Right cardiac atrium (tissue), 5 donors: ENCODE data around the gene FAM83E. TPM values are rescaled to one million over a fixed set of nuclear protein-coding genes. Genes with fewer than 3 reads are reported as not detected.
"Not testable (repeated sequence)": the region's sequence is repeated elsewhere in the genome, so short reads cannot be mapped to it uniquely, and the experiment has no call there.

Experiments
- ATAC-seq, 2 donors: fragments of 200-7000 bp; cut with Tn5 transposase; one replicate each; pipeline versions ENCODE4 v1.8.0 to v1.9.1; 2020; ENCODE audit warnings: moderate library complexity in 2 of 2, mild to moderate bottlenecking in 1 of 2
- DNase-seq, 3 donors: peaks; one replicate each; pipeline ENCODE4 v3.0.0-alpha.2; 2020
- H3K27ac ChIP-seq: one replicate; pipeline ENCODE4 v1.5.1; 2013; ENCODE audit warnings: mild to moderate bottlenecking, low read length, control low read depth, moderate library complexity
- H3K27me3 ChIP-seq: one replicate; pipeline ENCODE4 v1.6.1; 2013; ENCODE audit not compliant: control insufficient read depth, insufficient read depth
- H3K4me1 ChIP-seq: one replicate; pipeline ENCODE4 v1.6.1; 2013; ENCODE audit warnings: low read length; ENCODE audit not compliant: control insufficient read depth, insufficient read depth
- H3K4me3 ChIP-seq: one replicate; pipeline ENCODE4 v1.5.1; 2013; ENCODE audit warnings: low read length, control low read depth
- H3K9me3 ChIP-seq: one replicate; pipeline ENCODE4 v1.6.1; 2013; ENCODE audit warnings: low read length; ENCODE audit not compliant: control insufficient read depth
- WGBS: extraction: QIAGEN DNeasy Blood & Tissue Kit; methylation state at CpG from one replicate; pipeline ENCODE4 v1.1.7; 2013; 5-methylcytosine and 5-hydroxymethylcytosine counted together
- intact Hi-C, 4 donors: fragments of 100-400 bp; cut with DNase I; formaldehyde crosslinking; loops; one replicate each; pipeline versions ENCODE4 v1.11.0 to v1.14.0; 2022 to 2023
- polyA plus RNA-seq: library from polyadenylated mRNA; stranded (reverse); fragments of 200-250 nt; gene quantifications from one replicate; pipeline ENCODE4 v1.2.3, GENCODE V29; 2013
- total RNA-seq, 4 donors: library from RNA; stranded (reverse); fragmentation: NEBNext Ultra II Directional; extraction: Animal tissue kit (Norgen Biotek cat#: 25700); gene quantifications; one replicate each; pipeline ENCODE4 v1.2.1, GENCODE V29; 2021
- donor health status: healthy with polysubstance abuse.
- donor health status: DM: no; HTN: yes; CAD: no.
- donor health status: DM: no; HTN: no; CAD: no.
- donor health status: DM: no; HTN: yes; CAD: no; lungs with severe emphysema.
- donor health status: DM: yes; HTN: yes; CAD: no.

The FAM83E gene
- total and polyA plus RNA-seq, 5 donors, result 0.20 to 0.33 TPM; not detected in 3

DNA sequence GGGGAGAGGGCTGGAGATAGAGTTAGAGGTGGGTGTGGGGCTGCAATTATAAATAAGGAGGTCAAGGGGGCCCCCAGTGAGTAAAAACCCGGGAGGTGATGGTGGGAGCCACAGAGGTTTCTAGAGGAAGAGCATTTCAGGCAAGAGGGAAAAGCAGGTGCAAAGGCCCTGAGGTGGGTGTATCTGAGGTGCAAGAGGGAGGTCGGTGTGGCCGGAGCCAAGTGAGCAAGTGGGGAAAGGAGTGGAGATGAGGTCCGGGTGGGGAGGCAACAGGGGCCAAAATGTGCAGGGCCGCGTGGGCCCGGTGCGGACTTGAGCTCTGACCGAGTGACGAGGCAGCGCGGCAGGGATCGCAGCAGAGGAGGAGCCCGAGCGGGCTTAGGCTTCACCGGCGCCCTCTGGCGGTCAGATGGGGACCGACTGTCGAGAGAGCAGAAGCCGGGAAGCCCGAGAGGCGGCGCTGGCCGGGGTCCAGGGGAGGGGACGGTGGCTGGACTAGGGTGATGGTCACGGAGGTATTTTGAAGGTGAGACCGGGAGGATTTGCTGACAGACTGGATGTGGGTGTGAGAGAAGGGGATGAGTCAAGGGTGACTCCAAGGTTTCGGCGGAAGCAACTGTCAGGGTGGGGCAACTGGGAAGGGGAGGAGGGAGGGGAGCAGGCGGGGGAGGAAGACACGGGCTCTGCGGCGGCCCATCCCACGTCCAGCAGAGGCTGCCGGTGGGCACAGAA is 26.0 kb downstream of the FAM83E start:
- Histone ChIP-seq H3K4me1 (no peaks in the 10 kb centered on the region), H3K4me3 (peak overlapping the region; percentile 23), H3K27ac (no peak overlapping the region), H3K9me3 (no peaks in the 10 kb centered on the region), H3K27me3 (no peaks in the 10 kb centered on the region)
- WGBS, result 5% methylated on average over 36 of the region's 36 CpGs
- intact Hi-C loops, result loop anchor here in 3 of 4 donors (5.0 to 10.0 kb wide), 4 partner anchors 87 to 274 kb away; no protein-coding TSS in a partner anchor
- DNase-seq (peak; percentile 94 to 98 (median 98)), ATAC-seq (peak; percentile 88 to 89)

GRCh38 chr19:48587387-48587786 is 27.5 kb downstream of the FAM83E start:
- DNase-seq (no peak), ATAC-seq (no peak)
- H3K4me1 ChIP-seq, result no peaks in the 10 kb centered on the region
- H3K9me3 ChIP-seq, result no peaks in the 10 kb centered on the region
- intact Hi-C loops, result loop anchor here in 3 of 4 donors (5.0 to 10.0 kb wide), 4 partner anchors 85 to 273 kb away; no protein-coding TSS in a partner anchor
- 94% methylated on average over 3 of the region's 3 CpGs for WGBS
- no peak overlapping the region for H3K4me3 ChIP-seq
- no peak overlapping the region for H3K27ac ChIP-seq
- H3K27me3 ChIP-seq, result no peaks in the 10 kb centered on the region

DNA sequence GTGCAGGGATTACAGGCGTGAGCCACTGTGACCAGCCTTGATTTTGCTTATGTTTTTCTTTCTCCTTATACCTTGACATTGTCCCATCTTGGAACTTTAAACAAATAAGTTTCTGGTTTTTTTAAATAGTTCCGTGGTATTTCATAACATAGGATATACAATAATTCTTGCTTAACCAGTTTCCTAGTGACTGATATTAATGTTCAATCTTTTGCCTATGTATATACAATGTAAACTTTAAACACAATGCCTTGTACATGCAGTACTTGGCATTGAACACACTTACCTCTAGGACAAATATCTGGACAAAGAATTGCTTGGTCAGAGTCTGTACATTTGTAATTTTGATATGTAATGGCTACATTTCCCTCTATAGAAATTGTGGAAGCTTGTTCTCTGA is 32.7 kb downstream of the FAM83E start:
- Histone ChIP-seq H3K4me3 (no peak overlapping the region), H3K4me1 (no peaks in the 10 kb centered on the region), H3K27ac (no peak overlapping the region), H3K9me3 (no peaks in the 10 kb centered on the region), H3K27me3 (no peaks in the 10 kb centered on the region)
- ATAC-seq, result no peak
- DNase-seq, result no peak
- intact Hi-C loops, result loop anchor here in 3 of 4 donors (5.0 to 10.0 kb wide), 3 partner anchors 75 to 267 kb away; no protein-coding TSS in a partner anchor
- 82% methylated on average over 2 of the region's 2 CpGs for WGBS

GRCh38 chr19:48578891-48579290 is 36.0 kb downstream of the FAM83E start:
- H3K4me3 ChIP-seq, result no peak overlapping the region
- ATAC-seq (no peak), DNase-seq (no peak)
- H3K27ac ChIP-seq, result no peak overlapping the region
- H3K9me3 ChIP-seq, result no peaks in the 10 kb centered on the region
- no peaks in the 10 kb centered on the region for H3K27me3 ChIP-seq
- no peaks in the 10 kb centered on the region for H3K4me1 ChIP-seq
- intact Hi-C loops, result no loop called here
- 33% methylated on average over 3 of the region's 3 CpGs for WGBS

DNA sequence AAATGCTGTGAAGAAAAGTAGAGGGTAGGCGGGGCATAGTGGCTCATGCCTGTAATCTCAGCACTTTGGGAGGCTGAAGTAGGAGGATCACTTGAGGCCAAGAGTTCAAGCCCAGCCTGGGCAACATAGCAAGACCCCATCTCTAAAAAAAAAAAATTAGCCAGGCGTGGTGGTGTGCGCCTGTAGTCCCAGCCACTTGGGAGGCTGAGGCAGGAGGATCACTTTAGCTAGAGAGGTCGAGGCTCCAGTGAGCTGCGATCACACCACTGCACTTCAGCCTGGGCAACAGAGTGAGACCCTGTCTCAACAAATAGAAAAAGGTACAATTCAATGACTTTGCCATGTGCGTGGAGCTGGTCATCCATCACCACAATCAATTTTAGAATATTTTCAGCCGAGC is 37.0 kb downstream of the FAM83E start:
- DNase-seq, H3K27me3 ChIP-seq, H3K4me1 ChIP-seq, intact Hi-C loops, H3K4me3 ChIP-seq, H3K27ac ChIP-seq, ATAC-seq, H3K9me3 ChIP-seq: not testable (repeated sequence)
- WGBS, result 94% methylated on average over 7 of the region's 7 CpGs

DNA sequence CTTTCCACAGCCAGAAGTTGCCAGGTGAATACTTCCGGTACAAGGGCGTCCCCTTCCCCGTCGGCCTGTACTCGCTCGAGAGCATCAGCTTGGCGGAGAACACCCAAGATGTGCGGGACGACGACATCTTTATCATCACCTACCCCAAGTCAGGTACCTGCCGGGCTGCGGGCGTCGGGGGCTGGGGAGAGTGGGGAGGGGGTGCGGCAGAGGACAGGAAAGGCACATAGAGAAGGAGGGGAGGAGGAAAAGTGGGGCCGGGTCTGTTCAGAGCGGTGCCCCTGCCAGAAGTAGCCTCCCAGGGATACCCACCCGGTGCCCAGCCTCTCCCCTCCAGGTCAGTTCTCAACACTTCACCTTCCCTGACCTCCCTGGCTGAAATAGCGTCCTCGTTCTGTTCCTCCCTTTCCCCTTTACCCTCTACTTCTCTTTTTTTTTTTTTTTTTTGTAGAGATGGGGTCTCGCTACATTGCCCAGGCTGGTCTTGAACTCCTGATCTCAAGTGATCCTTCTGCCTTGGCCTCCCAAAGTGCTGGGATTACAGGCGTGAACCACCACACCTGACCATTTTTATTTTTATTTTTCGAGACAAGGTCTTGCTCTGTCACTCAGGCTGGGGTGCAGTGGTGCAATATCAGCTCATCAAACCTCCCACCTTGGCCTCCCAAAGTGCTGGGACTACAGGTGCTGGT is 38.8 kb downstream of the FAM83E start:
- Histone ChIP-seq H3K9me3 (no peaks in the 10 kb centered on the region), H3K4me1 (no peaks in the 10 kb centered on the region), H3K4me3 (no peak overlapping the region), H3K27ac (no peak overlapping the region), H3K27me3 (no peaks in the 10 kb centered on the region)
- WGBS, result 76% methylated on average over 23 of the region's 23 CpGs
- no peak for ATAC-seq
- intact Hi-C loops, result no loop called here
- DNase-seq, result no peak

DNA sequence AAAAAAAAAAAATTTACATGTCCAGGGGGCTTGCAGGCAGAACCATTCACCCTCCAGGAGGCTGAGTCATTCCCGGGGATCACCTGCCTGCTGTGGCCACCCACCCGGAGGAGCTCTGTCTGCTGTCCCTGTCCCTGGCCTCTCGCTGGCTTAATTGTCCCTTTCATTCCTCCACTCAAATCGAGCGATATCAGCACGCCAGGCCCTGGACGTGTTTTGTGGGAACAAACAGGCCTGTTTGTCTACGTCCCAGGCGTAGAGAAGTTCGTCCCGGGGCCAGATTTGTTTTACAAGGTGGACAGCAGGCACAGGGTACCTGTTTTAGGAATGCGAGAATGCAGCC is 41.7 kb downstream of the FAM83E start:
- WGBS, result 76% methylated on average over 12 of the region's 12 CpGs
- H3K4me3 ChIP-seq, result no peak overlapping the region
- no peaks in the 10 kb centered on the region for H3K9me3 ChIP-seq
- ATAC-seq, result no peak
- no peaks in the 10 kb centered on the region for H3K27me3 ChIP-seq
- H3K4me1 ChIP-seq, result no peaks in the 10 kb centered on the region
- H3K27ac ChIP-seq, result no peak overlapping the region
- intact Hi-C loops, result no loop called here
- no peak for DNase-seq

GRCh38 chr19:48571378-48572162 is 43.3 kb downstream of the FAM83E start:
- H3K4me3 ChIP-seq, result no peak overlapping the region
- H3K4me1 ChIP-seq, result no peaks in the 10 kb centered on the region
- ATAC-seq (no peak), DNase-seq (no peak)
- 74% methylated on average over 5 of the region's 5 CpGs for WGBS
- no peak overlapping the region for H3K27ac ChIP-seq
- no peaks in the 10 kb centered on the region for H3K27me3 ChIP-seq
- intact Hi-C loops, result no loop called here
- no peaks in the 10 kb centered on the region for H3K9me3 ChIP-seq

DNA sequence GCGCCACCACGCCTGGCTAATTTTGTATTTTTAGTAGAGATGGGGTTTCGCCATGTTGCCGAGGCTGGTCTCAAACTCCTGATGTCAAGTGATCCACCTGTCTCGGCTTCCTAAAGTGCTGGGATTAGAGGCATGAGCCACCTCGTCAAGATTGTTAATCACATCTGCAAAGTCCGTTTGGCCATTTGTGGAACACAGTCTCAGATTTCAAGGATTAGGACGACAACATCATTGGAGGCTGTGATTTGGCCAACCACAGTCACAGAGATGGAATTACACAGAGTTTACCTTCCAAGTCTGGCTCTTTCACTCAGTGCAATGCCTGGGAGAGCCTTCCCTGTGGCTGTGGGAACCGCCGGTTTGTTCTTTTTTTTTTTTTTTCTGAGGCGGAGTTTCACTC is 45.1 kb downstream of the FAM83E start:
- WGBS, result 60% methylated on average over 11 of the region's 11 CpGs
- Histone ChIP-seq H3K4me1 (no peaks in the 10 kb centered on the region), H3K4me3 (no peak overlapping the region), H3K9me3 (no peaks in the 10 kb centered on the region), H3K27ac (no peak overlapping the region), H3K27me3 (no peaks in the 10 kb centered on the region)
- intact Hi-C loops, result loop anchor here in 1 of 4 donors (10.0 kb wide), 1 partner anchor 55 kb away; the partner anchor contains the start of gene LMTK3
- ATAC-seq (no peak), DNase-seq (no peak)

GRCh38 chr19:48568345-48568886 is 46.5 kb downstream of the FAM83E start:
- Histone ChIP-seq H3K4me1 (no peaks in the 10 kb centered on the region), H3K4me3 (no peak overlapping the region), H3K27me3 (no peaks in the 10 kb centered on the region), H3K27ac (peak overlapping the region; percentile 39), H3K9me3 (no peaks in the 10 kb centered on the region)
- peak; percentile 93 to 94 (median 93) for DNase-seq
- ATAC-seq, result peak; percentile 98
- 9% methylated on average over 19 of the region's 19 CpGs for WGBS
- intact Hi-C loops, result loop anchor here in 1 of 4 donors (10.0 kb wide), 1 partner anchor 54 kb away; the partner anchor contains the start of gene LMTK3
